ENCODE results near the gene TIRAP.
A peak's percentile ranks its signal among the peaks of the same experiment; 100 is the strongest.

Gene TIRAP

DNA sequence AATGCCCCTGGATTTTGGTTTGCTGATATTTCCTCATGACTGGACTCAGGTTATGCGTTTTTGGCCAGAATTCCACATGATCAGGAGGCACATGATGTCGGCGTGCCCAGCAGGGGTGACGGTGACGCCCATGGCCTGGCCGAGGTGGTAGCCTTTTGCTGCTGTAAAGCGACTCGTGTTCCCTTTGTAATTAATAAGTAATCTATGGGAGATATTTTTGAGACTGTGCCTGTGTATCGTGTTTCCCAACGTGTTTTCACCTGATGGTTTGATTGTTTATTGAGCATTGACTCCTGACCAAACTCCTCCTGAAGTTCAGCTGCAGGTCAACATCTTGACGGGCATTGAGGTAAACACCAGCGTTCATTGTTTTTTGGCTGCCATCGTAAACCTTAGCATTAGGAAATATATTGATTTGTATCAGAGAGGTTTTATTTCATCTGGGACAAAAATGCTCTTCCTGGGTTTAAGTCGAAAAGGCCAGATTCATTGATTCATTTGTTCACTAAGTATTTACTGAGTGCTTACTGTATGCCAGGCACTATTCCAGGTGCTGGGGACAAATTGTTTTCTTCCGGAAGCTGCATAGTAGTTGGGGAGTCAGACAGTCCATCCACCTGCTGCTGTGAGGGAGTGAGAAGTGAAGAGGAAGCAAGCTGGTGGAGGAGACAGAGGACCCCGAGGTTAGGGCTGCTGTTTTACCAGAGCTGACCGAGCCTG lies 44.5 kb downstream of the TIRAP start:
- no peak for DNase-seq

DNA sequence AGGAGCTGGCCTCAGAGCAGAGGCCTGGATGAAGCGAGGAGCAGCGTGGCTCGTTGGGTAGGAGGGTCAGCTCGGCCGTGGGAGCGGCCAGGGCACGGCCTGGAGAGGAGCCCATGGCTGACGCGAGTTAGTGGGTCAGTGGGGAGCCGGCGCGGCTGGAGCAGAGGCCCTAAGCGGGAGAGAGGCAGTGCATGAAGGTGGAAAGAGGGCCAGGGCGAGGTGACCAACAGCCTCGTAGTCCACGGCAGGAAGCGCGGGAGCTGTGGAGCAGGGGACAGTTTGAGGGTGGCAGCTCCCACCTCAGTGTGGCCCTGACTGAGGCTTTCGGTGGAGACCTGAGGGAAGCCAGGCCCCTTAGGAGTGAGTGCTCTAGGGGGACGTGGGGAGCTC lies 45.1 kb downstream of the TIRAP start:
- DNase-seq: no peak

DNA sequence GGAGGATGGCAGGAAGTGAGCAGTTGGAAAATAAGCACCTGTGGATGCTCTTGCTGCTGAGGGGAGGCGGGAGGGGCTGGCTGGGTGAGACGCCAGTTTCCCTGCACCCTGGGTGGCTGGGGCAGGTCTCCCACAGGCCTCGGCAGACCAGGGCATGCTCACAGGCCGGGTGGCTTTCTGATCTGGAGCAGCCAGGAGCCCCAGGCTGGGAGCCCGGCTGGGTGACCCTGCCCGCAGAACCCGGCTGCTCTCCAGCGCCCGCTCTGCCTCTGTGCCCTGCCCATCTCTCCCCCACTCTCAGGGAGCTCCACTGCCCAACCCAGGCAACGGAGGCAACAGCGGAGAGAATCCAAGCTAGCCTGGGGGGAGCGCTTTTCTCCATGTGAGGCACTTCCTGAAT lies 45.6 kb downstream of the TIRAP start:
- DNase-seq: no peak

DNA sequence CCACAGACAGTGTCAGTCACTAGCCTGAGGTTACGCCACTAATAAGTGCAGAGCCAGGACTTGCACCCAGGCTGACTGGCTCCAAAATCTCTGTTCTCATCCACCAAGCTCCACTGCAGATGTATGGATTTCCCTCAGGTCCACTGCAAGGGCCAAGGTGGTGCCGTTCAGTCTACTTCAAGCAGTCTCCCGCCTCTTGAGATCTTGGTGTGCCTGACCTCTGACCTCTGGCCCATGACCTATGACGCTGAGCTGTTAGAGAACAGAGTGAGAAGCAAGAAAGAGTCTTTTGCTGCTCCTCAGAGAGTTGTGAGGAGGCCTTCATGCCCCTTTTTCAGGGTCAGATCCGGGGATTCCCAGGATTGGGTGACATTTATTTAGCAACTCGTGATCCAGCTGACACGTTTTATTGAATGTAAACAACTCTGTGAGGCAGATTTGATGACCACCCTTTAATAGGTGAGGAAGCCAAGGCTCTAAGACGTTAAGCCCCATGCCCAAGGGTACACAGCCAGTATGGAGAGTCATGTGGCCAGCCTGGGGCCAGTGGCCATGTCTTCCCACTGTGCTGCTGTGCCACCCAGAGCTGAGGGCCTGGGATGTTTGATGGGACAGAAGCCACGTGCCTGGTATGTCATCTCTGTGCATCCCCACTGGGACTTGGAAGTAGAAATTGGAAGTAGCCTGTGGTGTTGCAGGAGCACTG lies 46.2 kb downstream of the TIRAP start:
- no peak for DNase-seq

DNA sequence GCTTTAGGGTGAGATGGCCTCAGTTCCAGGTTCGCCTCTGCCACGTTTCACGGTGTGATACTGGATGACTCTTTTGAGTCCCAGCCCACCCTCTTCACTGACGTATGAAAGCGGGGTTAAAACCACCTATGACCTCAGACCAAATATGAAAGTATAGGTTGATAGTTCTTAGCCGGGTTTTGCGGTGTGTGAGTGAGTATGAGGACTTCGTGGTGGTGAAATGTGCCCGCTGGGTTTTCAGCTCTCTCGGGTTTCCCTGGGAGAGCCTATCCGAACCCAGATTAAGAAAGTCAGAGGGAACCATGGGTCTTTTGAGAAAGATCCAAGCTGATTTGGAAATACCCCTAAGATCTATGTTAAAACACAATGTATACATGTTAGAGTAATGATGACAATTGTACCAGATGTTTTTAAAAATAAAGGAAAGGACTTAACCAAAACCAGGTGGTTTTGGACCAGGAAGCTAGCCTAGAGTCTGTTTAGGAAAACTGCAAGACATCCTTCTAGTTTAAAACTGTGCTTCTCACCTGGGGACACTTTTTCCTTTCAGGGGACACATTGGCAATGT lies 46.8 kb downstream of the TIRAP start:
- DNase-seq: peak in 2 of 5 experiments; percentile 49 to 83

DNA sequence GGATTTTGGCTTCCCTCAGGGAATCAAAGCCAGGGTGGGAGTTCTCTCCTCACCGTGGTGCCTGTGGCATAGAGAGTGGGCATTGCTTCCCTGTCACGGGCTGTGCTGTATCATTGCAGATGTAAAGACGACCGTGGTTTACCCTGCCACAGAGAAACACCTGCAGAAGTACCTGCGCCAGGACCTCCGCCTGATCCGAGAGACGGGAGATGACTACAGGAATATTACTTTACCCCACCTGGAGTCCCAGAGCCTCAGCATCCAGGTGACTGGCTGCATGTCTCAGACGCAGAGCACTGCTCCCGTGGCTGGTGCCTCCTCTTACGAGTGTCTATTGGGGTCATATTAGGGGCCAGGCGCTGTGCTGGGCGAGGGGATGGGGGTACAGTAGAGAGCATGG lies 48.4 kb downstream of the TIRAP start:
- no peak for DNase-seq

DNA sequence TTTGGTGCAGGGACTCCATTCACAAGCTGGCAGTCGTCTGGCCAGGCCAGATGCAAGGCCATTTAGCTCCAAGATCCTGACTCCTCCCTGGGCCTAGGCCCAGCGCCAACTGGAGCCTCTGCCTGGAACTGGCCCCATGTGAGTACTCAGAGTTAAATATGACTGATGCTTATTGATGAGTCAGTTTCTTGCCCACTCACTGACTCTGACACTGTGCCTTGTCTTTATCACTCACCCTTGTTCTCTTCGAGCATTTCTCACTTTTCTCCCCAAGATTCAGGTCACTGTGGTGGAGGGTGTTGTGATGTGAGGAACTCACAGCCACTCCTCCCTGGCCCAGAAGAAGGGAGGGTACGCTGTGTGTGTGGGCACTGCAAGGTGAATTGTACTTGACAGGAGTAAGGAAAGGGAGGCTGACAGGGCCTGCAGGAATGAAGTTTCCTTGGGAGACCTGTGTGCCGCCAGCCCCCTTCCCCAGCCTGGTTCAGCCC lies 49.4 kb downstream of the TIRAP start:
- peak in 1 of 5 experiments; percentile 80 for DNase-seq

DNA sequence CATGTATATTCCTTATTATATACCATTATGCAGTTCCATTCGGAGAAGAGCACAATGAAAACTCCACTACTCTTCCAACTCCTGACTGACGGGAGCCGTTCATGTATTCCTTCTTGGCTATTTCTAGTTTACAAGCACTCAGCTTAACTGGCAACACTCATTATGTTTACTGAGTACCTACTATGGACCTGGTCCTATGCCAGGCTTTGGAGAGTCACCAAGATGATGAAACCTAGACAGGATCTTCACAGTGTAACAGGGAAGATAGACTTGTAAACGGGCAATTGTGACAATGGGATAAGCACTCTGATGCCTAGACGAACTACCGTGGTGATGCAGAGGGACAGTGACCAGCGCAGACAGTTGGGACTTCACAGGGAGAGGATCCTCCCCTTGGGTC lies 50.2 kb downstream of the TIRAP start:
- DNase-seq: no peak

DNA sequence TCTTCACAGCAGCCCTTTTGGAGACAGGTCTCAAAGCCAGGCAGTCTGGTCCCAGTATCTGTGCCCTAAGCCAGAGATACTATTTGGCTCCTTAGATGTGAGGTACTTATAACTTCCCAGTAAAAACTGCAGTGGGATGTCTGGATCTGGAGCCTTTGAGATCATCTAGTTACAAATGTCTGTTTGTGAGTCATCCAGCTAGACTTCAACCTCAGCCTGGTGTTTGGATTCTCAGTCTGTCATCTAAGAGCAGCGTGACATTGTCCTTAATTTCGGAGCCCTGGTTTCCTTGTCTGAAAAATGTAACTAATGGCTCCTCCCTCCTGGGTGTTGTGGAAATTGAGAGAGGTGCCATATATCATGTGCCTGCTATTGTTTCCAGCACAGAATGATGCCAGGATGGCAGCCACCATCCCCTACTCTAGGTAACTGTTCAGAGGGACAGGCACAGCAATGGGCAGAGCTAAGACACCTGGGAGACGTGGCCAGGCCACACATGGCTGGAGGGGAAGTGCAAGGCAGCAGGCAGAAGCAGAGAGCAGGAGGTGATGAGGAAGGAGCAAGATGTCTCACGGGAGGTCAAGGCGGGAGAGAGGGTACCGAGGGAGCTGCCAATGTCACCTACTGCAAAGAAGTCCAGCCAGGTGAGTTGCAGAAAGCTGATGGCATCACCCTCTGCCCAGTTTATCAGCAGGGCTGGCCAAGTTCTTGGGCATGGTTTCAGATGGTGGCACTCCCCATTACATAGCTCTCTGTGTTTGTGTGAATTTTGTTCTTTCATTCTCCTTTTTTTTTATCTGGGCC lies 52.0 kb downstream of the TIRAP start:
- DNase-seq: no peak

DNA sequence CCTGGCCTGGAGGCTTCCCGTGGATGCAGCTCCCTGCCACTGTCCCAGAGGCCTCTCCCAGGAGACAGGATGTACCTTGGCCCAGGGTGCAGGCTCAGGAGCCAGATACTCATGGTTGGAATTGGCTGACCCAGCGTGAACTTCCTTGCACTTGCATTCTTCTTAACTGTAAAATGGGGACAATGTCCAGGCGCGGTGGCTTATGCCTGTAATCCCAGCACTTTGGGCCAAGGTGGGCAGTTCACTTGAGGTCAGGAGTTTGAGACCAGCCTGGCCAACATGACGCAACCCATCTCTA lies 52.5 kb downstream of the TIRAP start:
- DNase-seq: no peak

DNA sequence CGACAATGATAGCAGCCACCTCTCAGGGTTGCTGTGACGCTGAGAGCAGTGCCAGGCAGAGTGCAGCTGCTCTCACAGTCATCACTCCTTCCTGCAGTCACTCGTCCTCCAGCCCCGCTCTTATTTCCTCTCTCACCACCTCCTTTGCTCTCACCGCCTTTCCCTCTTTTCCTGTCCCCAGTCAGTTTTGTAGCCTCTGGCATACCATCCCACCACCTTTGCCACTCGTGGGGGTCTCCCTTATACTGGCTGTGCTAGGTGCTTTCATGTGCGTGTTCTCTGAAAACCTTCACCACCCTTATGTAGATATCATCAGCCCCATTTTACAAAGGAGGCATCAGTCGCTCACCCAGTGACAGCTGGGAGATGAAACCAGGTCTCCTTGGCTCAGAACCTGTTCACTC lies 53.2 kb downstream of the TIRAP start:
- DNase-seq: peak in 1 of 5 experiments; percentile 58

DNA sequence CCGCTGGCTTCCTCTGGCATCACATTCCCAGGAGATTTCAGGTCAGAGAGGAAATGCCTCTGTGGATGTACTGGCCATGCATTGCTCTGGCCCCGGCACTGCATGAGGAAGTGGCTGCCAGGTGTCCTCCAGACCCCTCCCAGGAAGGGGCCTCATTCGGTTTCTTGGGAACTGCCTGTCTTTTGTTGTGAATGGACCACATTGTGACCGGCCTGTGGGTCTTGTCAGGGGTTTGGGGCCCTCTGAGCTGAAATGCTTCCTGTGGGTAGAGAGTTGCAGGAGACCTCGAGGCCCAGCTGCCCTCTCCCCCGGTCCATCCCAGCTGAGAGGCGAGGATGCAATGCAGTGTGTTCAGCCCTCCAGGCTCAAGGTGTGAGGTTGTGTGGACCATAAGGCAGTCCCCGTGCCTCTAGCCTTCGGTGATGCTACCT lies 53.8 kb downstream of the TIRAP start:
- no peak for DNase-seq

DNA sequence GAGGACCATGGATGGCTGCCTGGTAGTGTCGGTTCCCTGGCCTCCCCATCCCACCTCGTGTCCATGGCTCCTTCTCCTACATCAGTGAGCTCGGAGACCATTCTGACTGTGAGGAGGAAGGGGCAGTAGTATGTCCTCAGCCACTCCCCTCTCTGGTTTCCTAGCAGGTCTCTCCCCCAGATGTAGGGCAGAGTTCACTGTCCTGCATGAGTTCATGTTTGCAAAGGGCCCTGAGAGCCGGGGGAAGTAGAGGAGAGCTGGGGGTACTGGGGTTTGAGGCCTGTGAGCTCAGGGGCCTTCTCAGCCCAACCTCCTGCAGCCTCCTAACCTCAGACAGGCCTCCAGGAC lies 54.2 kb downstream of the TIRAP start:
- DNase-seq: no peak

DNA sequence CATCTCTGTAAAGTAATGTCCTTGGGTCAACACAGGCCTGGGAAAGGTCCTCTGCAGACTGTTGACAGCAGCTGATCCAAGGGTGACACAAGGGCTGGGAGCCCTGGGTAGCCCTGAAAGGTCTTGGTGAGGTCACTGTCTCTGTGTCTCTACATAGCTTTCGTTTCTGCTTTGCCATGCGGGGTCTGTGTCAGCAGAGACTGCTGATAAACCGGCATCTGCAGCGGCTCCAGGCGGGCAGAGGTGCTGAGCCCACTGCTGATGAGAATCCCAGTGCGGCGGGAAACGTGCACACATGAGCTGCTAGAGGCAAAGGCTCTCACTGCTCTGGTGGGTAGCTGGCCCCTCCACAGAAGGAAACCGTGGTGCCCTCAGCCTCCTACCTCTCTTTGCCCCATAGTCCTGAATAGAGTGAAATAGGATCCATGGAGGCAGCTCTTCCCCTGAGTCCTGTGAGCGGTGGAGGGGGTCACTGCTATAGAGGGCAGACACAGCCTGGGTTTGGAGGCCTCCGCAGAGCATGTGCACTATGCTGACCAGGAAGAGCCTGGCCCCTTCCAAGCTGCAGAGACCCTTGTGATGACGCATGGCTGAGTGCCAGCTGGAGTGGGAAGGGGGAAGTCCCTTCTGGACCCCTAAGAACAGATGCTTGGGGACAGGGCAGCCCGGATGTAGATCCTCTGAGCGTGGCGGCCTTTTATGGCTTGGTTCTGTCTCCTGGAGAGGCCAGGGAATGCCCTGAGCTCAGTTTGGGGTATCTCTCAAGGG lies 54.8 kb downstream of the TIRAP start:
- no peak for DNase-seq

DNA sequence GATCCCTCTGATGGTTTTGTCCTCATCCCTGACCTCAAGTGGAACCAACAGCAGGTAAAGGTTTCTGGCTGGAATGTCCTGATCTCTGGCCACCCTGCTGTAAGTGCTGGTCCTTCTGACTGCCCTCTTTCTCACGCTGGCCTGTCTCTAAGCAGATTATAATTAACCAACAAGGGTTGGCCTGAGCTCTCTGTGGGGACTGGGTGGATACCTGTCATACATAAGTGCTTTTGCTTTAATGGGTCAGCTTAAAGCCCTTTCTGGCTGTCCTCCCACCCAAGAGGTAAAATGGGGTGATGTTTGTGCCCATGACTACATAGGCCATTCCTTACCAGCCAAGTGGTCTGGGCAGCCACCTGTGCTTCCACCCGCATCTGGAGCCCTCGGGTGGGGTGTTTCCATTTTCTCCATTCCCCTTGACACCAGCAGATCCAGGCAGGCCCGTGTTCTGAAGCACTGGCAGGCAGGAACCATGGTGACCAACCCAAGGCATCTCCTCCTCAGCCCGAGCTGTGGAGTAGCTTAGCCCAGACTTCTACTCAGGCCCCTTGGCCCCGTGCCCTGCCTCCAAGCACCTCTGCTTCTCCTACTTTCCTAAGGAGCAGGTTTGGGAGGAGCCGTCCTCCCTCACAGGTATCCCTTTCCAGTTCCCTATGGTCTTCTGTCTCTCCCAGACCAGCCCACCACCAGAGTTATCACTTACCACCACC lies 55.6 kb downstream of the TIRAP start:
- DNase-seq: no peak

DNA sequence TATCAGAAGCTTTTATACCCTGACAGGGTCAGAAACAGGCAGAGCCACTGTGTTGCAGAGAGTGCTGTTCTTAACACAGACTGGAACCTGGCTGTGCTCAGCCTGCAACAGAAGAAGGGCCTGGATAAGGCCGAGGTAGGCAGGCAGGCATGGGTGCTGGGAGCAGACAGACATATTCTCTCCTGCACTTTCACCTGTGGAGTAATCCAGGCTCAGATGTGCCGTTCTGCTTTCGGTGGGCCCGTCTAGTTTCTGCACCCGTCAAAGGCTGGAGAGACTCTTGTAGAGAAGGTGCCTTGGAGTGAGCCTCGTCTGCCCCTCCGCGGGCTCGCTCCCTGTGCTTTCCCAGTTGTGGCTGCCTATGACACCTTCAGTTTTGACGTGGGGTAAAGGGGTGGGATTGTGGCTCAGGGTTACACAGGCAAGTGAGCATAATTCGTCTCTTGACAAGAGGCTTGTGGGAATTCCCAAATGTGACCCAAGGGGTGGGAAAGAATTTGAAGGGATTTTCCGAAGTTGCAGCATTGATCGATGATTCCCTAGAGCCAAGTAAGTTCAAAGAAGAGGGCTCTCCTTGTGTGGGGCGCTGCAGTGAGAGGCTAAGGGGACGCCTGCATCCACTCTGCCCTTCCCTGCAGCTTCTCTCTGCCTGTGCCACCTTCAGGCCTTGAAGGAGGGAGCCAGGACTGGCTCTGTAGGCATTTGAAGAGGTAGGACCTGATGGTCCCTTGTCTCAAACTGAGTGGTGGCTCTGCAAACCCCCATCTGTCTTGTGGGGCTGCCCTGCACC lies 56.4 kb downstream of the TIRAP start:
- no peak for DNase-seq

DNA sequence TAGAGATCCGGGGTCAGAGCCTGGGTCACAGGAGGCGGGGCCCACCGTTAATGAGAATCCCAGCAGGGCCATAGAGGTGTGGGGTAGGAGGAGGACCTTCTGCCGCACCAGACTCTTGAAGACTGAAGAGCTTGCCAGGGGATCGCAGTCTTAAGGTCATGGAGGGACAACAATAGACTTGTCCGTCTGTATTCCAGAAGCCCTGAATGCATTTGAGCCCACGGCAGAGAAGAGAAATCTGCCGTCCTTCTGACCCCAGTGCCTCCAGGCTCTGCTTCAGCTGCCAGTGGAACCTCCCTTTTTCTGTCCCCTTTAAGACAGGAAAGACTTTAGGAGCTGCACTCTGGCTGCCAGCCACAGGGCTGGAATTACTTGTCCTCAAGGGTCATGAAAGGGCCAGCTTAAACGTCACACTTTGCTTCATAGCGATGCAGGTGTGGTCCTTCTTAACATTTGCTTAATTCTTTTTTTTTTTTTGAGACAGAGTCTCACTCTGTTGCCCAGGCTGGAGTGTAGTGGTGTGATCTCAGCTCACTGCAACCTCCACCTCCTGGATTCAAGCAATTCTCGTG lies 57.1 kb downstream of the TIRAP start:
- DNase-seq: no peak

DNA sequence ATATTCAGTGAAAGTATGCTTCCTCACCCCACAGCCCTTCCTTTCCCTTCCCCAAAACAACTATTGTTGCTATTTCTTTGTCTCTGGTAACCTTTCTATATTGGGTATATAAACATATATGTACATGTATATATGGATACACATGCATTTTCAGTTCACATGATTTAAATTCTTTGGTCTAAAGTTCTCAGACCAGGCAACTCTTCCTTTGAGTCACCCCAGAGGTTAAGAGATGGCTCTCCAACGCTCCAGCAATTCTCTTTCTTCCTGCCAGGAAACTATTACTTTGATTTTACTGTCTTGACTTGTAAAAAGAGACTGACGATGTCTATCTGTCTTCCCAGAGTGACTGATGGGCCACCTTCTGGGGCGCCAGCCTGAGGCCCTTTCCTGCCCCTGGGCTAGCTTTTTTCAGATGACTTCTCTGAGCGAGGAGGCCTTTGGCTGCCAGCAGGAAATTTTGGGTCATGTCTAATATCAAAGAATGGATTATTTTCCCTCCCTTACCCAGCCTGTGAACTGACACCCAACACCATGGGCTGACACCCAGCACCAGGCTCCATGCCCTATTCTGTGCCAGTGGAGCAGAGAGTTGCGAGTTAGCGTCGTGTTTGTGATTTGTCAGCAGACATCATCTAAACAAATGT lies 58.2 kb downstream of the TIRAP start:
- no peak for DNase-seq

DNA sequence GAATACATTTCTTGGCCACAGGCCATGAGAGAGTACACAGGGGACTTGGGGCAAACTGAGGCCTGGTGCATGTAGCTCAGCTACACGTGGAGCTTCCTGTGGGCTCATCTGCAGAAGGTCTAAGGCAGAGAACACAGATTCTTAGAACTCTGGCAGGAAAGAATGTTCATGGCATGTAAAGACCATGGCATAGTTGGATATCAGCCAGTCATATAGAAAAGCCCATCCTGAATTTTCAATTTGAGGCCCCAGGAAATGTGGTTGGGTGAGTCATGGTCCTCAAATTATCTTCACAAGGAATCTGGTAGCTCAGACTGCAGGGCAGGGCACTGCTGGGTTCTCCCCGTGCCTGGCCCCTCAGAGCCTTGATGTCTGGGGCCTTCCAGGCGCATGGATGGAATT lies 58.9 kb downstream of the TIRAP start:
- no peak for DNase-seq

DNA sequence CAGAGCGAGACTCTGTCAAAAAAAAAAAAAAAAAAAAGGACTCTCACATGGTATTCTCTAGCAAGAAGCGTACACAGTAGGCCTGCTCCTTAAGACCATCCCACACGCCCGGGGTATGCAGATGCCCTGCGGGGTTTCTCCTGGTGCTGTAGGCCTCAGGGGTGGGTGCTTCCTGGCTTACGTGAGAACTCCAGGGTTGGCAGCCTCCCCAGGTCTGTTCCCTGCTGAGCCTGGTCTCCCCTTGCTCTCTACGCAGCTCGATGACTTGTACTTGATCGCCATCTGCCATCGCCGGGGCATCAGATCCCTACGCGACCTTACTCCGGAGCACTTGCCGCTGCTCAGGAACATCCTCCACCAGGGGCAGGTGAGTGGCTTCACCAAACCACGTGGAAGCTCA lies 60.2 kb downstream of the TIRAP start:
- no peak for DNase-seq
